Activated CD4-positive, CD25-positive, alpha-beta regulatory T cell (primary cell): ENCODE measurements around the gene ITIH6.
"Not testable (repeated sequence)": the region's sequence is repeated elsewhere in the genome, so short reads cannot be mapped to it uniquely, and the experiment has no call there.

Source experiments
- DNase-seq, 4 experiments: peaks; one replicate each; lab custom pipeline; 2025; lab: John Stamatoyannopoulos, UW

Gene ITIH6

DNA sequence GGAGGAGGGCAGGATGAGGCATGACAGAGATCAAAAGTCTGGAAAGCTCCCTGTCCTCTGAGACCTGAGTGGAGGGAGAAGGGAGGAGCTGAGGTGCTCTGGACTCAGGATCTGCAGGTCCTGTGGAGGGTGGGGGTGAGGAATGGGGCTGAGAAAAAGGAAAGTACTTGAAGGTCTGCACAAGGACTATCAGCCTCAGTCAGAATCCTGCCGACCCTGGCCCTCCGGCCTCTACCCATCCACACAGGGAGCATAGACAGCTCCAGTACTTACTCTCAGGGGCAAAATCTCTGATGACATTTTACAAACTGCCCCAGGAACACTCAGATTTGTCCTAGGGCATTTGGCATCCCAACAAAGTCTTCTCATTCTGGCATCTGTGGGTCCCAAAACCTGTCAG lies 991 bp upstream of the ITIH6 start:
- DNase-seq: no peak

GRCh38 chrX:54794795-54795194 lies 3.3 kb downstream of the ITIH6 start:
- no peak for DNase-seq

DNA sequence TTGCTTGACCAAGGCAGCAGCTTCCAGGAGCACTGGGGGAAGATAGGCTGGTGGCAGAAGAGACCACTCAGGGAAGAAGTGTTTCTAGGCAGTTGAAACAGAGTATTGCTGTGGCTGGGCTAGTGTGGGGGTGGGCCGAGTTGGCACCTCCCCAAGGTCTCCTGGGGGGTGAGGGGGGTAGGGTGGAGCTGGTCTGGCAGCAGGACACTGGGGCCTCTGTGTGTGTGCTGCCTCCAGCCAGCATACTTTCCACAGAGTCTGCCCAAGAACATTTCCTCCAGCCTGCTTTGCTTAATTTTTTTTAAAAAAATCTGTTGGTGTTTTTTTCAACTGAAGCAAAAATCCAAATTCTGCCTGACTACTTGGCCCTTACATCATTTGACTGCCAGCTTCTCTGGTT lies 4.0 kb downstream of the ITIH6 start:
- DNase-seq: no peak

GRCh38 chrX:54789405-54789804 lies 8.7 kb downstream of the ITIH6 start:
- not testable (repeated sequence) for DNase-seq

- no peak for DNase-seq
These were observed 9.6 kb downstream of the ITIH6 start for GRCh38 chrX:54788446-54788845.

- DNase-seq: peak in 2 of 4 experiments; percentile 1 to 3
These were observed 11.1 kb downstream of the ITIH6 start for GRCh38 chrX:54786967-54787366.

GRCh38 chrX:54785901-54786300 lies 12.2 kb downstream of the ITIH6 start:
- no peak for DNase-seq

GRCh38 chrX:54776987-54777672 lies 20.9 kb downstream of the ITIH6 start:
- no peak for DNase-seq

GRCh38 chrX:54776061-54776460 lies 22.0 kb downstream of the ITIH6 start:
- DNase-seq: no peak

DNA sequence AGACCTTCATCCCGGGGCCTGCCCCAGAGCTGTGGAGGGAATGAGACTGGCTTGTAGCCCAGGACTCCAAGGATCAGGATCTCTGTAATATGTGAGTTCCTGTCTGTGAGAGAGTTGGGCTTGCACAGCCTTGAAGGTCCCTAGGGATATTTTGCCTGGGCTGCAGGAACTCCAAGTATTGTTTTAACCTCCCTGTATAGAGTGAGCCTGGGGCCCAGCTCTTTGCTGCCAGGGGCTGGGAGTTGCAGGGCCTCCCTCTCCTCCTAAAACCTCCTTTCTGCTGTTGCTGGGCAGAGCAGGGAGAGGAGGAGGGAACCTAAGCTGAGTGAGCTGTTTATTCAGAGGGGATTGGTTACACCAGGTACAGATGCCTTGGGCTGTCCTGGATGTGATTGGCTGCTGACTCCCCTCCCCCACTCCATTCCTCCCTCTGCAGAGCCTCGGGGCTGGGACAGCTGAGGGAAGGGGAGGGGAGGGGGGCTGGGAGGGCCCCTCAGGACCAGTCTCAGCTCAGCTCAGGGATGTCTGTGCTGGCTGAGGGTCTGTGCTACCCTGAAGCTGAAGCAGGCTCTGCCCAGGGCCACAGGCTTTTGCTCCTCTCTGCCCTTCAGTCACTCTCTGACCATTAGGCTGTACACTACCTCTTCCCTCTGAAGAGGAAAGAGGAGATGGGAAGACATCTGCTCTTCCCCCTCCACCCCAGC lies 23.5 kb downstream of the ITIH6 start:
- not testable (repeated sequence) for DNase-seq

DNA sequence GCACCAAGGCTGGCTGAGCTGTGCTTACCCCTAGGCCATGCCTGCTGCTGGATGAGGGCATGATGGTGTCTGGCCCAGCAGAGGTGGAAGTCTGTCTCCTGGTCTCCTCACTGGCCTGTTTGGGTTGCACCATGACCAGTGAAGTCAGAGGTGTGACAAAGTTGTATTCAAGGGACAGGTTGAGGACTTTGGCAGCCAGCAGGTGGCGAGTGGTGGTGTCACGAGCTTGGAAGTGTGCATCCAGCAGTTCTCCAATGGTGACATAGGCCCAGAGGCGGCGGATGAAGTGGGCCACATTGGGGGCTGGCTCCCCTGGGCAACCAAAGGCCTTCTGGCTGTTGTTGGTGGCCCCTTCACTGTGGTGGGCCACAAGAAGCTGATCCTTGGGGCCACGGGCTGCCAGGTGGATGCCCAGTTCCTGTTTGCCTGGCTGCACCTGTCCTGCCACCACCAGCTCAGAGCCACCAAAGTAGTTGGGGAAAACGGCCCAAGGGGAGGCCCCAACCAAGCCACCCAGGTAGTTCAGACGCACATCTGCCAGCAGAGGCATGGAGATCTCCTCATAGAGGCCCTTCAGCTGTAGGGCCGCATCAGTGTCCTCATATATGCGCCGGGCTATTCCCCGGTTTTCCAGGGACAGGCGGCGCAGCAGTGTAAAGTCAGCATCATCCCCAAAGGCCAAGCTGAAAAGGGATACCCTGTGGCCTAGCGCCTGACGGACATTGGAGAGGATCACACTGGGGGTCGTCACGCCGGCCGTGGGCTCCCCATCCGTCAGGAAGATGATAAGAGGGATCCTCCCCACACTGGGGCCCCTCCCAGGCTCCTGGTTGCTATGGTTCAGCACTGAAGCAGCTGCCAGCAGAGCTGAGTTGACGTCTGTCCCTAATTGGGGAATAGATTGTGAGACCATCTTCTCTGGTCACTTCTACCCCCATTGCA lies 39.7 kb downstream of the ITIH6 start:
- no peak for DNase-seq

- no peak for DNase-seq
These were observed 43.2 kb downstream of the ITIH6 start for GRCh38 chrX:54754854-54755253.

DNA sequence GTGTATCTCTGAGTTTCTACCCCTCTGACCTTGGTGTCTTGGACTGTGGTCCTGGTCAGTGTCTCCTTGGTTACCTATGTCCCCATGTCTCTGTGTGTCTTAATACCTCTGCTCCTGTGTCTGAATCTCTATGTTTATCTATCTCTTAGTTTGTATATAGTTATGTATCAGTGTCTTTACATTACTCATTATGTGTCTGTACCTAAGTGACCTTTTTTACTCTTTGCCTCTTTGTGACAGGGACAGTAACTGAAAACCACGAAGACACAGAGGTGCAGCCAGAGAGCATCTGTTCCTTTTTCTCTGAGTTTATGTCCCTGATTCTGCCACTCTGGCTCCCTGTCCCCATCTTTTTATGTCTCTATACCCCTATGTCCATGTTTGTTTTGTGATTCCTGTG lies 49.4 kb downstream of the ITIH6 start:
- no peak for DNase-seq

DNA sequence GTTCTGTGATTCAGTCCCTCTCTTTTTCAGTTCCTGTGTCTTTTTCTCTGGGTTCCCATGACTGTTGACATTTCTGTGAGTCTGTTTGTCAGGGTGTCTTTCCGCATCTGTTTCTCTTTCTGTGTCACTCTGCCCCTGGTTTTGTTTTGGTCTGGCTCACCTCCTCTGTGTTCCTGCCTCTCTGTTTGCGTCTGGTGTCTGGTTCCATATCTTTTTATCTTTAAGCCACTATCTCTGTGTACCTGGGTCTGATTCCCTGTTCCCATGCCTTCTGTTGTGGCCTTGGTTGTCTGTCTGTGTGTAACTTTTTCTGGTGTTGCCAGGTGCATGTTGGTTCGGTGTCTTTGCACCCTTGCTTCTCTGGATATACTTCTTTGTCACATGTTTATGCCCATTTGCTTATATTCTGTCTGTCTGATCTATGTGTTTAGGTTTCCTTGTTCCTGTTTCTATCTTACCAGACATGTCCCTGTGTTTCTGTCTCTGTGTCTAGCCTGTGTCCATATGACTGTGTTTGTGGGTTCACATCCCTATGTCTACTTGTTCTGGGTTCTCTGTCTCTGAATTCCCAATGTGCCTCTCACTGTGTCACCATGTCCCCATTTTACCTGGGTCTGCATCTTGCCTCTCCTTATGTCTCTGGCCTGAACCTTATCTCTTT lies 50.2 kb downstream of the ITIH6 start:
- DNase-seq: no peak

DNA sequence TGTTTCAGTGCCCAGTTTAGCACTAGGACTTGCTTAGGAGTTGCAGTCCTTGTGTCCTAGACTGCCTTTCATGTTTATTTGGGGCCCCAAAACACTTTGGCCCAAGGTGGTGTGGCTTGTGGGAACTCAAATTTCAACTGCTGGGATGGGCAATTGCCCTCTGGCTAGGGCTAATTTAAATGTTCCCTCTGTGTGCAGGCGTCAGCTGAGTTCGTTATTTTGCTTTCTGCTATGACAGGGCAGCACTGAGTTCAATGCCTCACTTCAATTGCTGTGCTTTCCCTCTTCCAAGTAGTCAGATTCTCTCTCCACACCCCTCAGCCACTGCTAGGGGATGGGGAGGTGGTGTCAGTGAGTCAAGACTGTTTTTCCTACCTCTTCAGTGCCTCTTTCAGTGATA lies 51.1 kb downstream of the ITIH6 start:
- DNase-seq: no peak

GRCh38 chrX:54745676-54746075 lies 52.4 kb downstream of the ITIH6 start:
- DNase-seq: no peak

DNA sequence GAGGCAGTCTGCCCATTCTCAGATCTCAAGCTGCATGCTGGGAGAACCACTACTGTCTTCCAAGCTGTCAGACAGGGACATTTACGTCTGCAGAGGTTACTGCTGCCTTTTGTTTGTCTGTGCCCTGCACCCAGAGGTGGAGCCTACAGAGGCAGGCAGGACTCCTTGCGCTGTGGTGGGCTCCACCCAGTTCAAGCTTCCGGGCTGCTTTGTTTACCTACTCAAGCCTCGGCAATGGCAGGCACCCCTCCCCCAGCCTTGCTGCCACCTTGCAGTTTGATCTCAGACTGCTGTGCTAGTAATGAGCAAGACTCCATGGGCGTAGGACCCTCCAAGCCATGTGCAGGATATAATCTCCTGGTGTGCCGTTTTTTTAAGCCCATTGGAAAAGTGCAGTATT lies 59.5 kb downstream of the ITIH6 start:
- DNase-seq: not testable (repeated sequence)

GRCh38 chrX:54736298-54736942 lies 61.6 kb downstream of the ITIH6 start:
- DNase-seq: not testable (repeated sequence)

DNA sequence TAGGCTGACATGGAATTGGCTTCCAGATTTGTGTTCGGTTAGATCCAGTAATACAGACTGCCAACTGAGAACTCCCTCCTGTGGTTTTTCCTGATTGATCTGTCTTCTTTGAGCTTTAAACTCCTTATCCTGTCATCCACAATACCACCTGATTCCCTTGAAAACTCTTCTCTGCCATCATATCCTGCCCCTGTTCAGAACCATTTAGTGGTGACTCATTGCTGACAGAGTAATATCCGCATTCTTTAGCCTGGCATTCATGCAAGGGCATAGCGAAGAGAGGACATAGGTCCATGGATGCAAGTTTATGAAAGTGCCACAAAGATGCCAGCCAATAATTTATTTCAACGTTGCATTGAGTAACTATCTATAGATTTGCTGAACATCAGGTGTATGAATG lies 76.6 kb downstream of the ITIH6 start:
- no peak for DNase-seq

GRCh38 chrX:54715621-54716020 lies 82.4 kb downstream of the ITIH6 start:
- no peak for DNase-seq

- no peak for DNase-seq
These were observed 83.6 kb downstream of the ITIH6 start for GRCh38 chrX:54714424-54714823.

GRCh38 chrX:54711735-54712134 lies 86.3 kb downstream of the ITIH6 start:
- no peak for DNase-seq
